PC-3 (cell line): ENCODE measurements around the gene PDZD2.

Experiments used
- CTCF ChIP-seq: fragments of 300-600 bp; sonication (generic); conservative IDR thresholded peaks from 2 replicates; pipeline ENCODE4 v1.5.1; 2017; ENCODE audit warnings: antibody characterized with exemption, low read depth, mild to moderate bottlenecking, low read length
- EZH2 ChIP-seq: fragments of 300-600 bp; sonication (generic); IDR thresholded peaks from one replicate; pipeline ENCODE4 v1.6.1; 2017; ENCODE audit warnings: antibody characterized with exemption, mild to moderate bottlenecking, low read length; ENCODE audit not compliant: unreplicated experiment

DNA sequence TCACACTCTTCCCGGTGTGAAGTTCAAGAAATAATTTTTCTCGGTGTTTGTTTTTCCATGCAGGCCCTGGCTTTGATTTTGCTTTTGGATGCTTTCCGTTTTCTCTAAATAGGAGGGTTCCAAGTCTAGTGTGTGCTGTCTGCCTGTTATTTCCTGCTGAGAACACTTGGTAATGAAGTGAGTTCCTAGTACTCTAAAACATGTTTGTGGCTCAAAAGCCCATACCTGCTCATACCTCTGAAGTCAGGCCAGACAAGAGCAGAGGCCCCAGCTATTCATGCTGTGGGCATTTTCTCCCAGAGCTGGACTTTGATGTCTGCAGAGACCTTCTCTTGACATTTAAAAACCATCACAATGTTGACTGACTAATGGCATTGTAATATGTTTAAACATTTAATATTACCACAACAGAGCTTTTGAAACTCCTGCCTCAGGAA lies 324.0 kb downstream of the PDZD2 start:
- no peak for TF ChIP-seq EZH2
- TF ChIP-seq CTCF: no peak
